GM12878 (cell line): ENCODE data around the gene SMARCAL1. TPM values are rescaled to one million over a fixed set of nuclear protein-coding genes. Genes with fewer than 3 reads are reported as not detected.

Experiments used
- ATAC-seq: fragments of 200-7000 bp; cut with Tn5 transposase; 3 replicates; pipeline ENCODE4 v1.9.1; 2020; ENCODE audit warnings: mild to moderate bottlenecking, moderate library complexity
- BruUV-seq: library from RNA; stranded (reverse); fragments of 400-500 nt; replicated peaks from 2 replicates; lab custom pipeline; 2021; lab: Mats Ljungman, UMichigan
- CTCF ChIA-PET: fragments of 300-600 bp; sonication (Branson Sonifier 250); formaldehyde crosslinking; extraction: SDS; loops from one replicate; lab custom pipeline; 2021; ENCODE audit warnings: inconsistent platforms; lab: Yijun Ruan, JAX
- POLR2A ChIA-PET: fragments of 350-600 bp; formaldehyde crosslinking; extraction: SDS; loops from one replicate; lab custom pipeline; 2021; ENCODE audit warnings: inconsistent platforms; lab: Charles Lee
- RAD21 ChIA-PET: fragments of 300-600 bp; sonication (Branson Sonifier 250); formaldehyde crosslinking; loops from one replicate; lab custom pipeline; 2023; ENCODE audit warnings: antibody characterized with exemption; ENCODE audit not compliant: unreplicated experiment; lab: Charles Lee
- SMC1A ChIA-PET: fragments of 300-600 bp; sonication (Branson Sonifier 250); formaldehyde crosslinking; loops from one replicate; lab custom pipeline; 2023; ENCODE audit not compliant: unreplicated experiment, uncharacterized antibody; lab: Charles Lee
- DNase-seq: peaks from one replicate; pipeline ENCODE4 v3.0.0-alpha.2; 2011; ENCODE audit warnings: low read depth, low spot score
- FAIRE-seq: peaks from 3 replicates; lab custom pipeline; 2011; peaks lifted over from hg19 to GRCh38; lab: Jason Lieb, UNC
- H2AFZ ChIP-seq: 2 replicates; pipeline ENCODE4 v1.6.0; 2011; ENCODE audit warnings: low read depth, low read length, control low read depth; ENCODE audit not compliant: control insufficient read depth
- H3K27ac ChIP-seq: 2 replicates; pipeline ENCODE4 v1.5.1; 2011; ENCODE audit warnings: control low read depth; ENCODE audit not compliant: control insufficient read depth, insufficient read depth
- H3K27me3 ChIP-seq, 2 experiments: replicated peaks in 1 of 2; 2 replicates each; pipeline versions ENCODE4 v1.6.0 to v1.6.1; 2011; ENCODE audit warnings: low read length in 1 of 2; ENCODE audit not compliant: control insufficient read depth in 2 of 2, insufficient read depth in 2 of 2
- H3K36me3 ChIP-seq, 2 experiments: 2 replicates each; pipeline ENCODE4 v1.5.1; 2011; ENCODE audit warnings: low read length in 1 of 2; ENCODE audit not compliant: control insufficient read depth in 2 of 2, insufficient read depth in 2 of 2
- H3K4me1 ChIP-seq: 2 replicates; pipeline ENCODE4 v1.6.1; 2011; ENCODE audit warnings: mild to moderate bottlenecking, low read length, moderate library complexity, mixed read lengths; ENCODE audit not compliant: control insufficient read depth, insufficient read depth
- H3K4me2 ChIP-seq: 2 replicates; pipeline ENCODE4 v1.6.0; 2011; ENCODE audit warnings: control low read depth; ENCODE audit not compliant: control insufficient read depth, insufficient read depth
- H3K4me3 ChIP-seq: fragments of 200-600 bp; sonication (generic); 2 replicates; pipeline ENCODE4 v1.5.1; 2016
- H3K79me2 ChIP-seq: 2 replicates; pipeline ENCODE4 v1.6.0; 2011; ENCODE audit warnings: low read length; ENCODE audit not compliant: control insufficient read depth, insufficient read depth
- H3K9ac ChIP-seq: 2 replicates; pipeline ENCODE4 v1.8.0; 2011; ENCODE audit warnings: low read length, control low read depth, mixed read lengths; ENCODE audit not compliant: control insufficient read depth, insufficient read depth
- H3K9me3 ChIP-seq: replicated peaks from 3 replicates; pipeline ENCODE4 v1.5.1; 2011; ENCODE audit warnings: mild to moderate bottlenecking, low read length; ENCODE audit not compliant: control insufficient read depth, insufficient read depth
- H4K20me1 ChIP-seq: 2 replicates; pipeline ENCODE4 v1.6.0; 2011; ENCODE audit not compliant: control insufficient read depth, insufficient read depth
- NFYB ChIP-seq: IDR thresholded peaks from 2 replicates; pipeline ENCODE4 v1.6.1; 2011; ENCODE audit warnings: low read depth, mild to moderate bottlenecking, low read length, improper control_type of control experiment, moderate library complexity; ENCODE audit not compliant: insufficient read depth
- SMAD1 ChIP-seq: fragments of 450-650 bp; IDR thresholded peaks from 2 replicates; pipeline ENCODE4 v1.6.1; 2018; ENCODE audit warnings: mild to moderate bottlenecking, low read depth; ENCODE audit not compliant: partially characterized antibody
- WGBS: methylation state at CpG from one replicate; pipeline ENCODE4 v1.1.6; 2016; ENCODE audit warnings: low lambda C conversion rate; ENCODE audit not compliant: insufficient replicate concordance, insufficient coverage; ENCODE audit errors: missing lambda C conversion rate; 5-methylcytosine and 5-hydroxymethylcytosine counted together
- in situ Hi-C: fragments of 300-500 bp; cut with MboI; formaldehyde crosslinking; loops from 9 replicates; pipeline ENCODE4 v1.14.3; 2018; ENCODE audit warnings: mixed read lengths
- intact Hi-C: fragments of 100-400 bp; cut with micrococcal nuclease; formaldehyde crosslinking; loops from one replicate; pipeline ENCODE4 v1.14.2; 2022; ENCODE audit not compliant: unreplicated experiment
- polyA plus RNA-seq, 11 experiments: library from polyadenylated mRNA; depleted of rRNA in 4 of 11; unstranded in 6 of 11; stranded (reverse) in 5 of 11; fragments of >200 nt; fragmentation: Nextera tagmentation in 4 of 11; fragmentation: Illumina TruSeq in 1 of 11; extraction: Ambion mirVana in 4 of 11; extraction: Trizol in 1 of 11; gene quantifications; 1 replicate in 1 of 11; 2 replicates in 10 of 11; pipeline versions ENCODE4 v1.2.1 to v1.2.3, GENCODE V29; 2011 to 2016; ENCODE audit warnings: inconsistent platforms in 2 of 11, missing spikeins in 2 of 11, low read depth in 1 of 11
- total RNA-seq, 4 experiments: library from RNA; depleted of rRNA in 3 of 4; stranded (reverse); fragments of >200 nt in 3 of 4; fragmentation: Illumina TruSeq in 1 of 4; extraction: Trizol in 1 of 4; gene quantifications; 2 replicates each; pipeline versions ENCODE4 v1.2.1 to v1.2.3, GENCODE V29; 2013 to 2021
- TF ChIP-seq, protein P1 (sequence below), 3 experiments: IDR thresholded peaks in 2 of 3; conservative IDR thresholded peaks in 1 of 3; 2 replicates each; pipeline ENCODE4 v1.5.1; 2011; ENCODE audit warnings: low read depth in 3 of 3, low read length in 3 of 3, mild to moderate bottlenecking in 3 of 3, control low read depth in 2 of 3, moderate library complexity in 2 of 3, inconsistent platforms in 1 of 3, mixed read lengths in 1 of 3; ENCODE audit not compliant: control insufficient read depth in 2 of 3, insufficient read depth in 1 of 3; ENCODE audit errors: extremely low read depth in 1 of 3

The SMARCAL1 gene
- total and polyA plus RNA-seq, 10 of the 15 experiments (the other 5 are each of a cell fraction or from before 2014, with no cell fraction given), result 10.8 to 32.9 (median 21.8) TPM

DNA sequence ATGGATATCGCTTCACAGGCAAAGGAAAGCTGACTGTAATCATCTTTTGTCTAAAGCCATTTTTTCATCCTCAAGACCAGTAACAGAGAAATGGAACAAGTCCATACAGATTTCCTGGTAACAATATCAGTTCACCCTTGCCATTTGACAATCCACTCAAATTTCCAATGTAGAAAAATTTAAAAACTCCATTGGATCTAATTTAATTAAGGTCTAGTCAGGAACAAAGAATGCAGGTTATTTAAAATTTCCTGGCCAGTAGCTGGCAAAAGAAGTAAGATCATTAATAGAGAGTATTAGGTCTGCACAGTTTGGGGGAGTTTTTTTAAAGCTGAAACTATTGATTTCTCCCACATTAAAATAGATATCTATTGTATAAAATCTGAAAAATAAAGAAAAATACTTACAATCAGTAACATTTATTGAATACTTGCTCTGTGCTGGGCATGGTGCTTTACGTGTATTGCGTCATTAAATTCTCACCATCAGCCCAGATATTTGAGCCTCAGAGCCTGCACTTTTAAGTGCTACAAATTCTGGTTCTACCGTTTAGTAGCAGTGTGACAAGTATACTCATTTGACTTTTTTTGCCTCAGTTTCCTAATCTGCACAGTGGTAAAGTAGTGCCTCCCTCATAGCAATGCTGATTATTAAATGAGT lies 41.8 kb downstream of the SMARCAL1 start:
- Histone ChIP-seq H2AFZ (no peak overlapping the region), H3K36me3 (peaks cover 5 to 31% of the 10 kb centered on the region in 2 experiments), H3K79me2 (no peaks in the 10 kb centered on the region), H3K4me1 (no peaks in the 10 kb centered on the region), H4K20me1 (no peaks in the 10 kb centered on the region), H3K27me3 (no peaks in the 10 kb centered on the region), H3K4me3 (no peak overlapping the region), H3K4me2 (no peak overlapping the region), H3K9me3 (no peaks in the 10 kb centered on the region), H3K27ac (no peak overlapping the region), H3K9ac (no peak overlapping the region)
- POLR2A ChIA-PET, result no interaction called here
- TF ChIP-seq NFYB (no peak), SMAD1 (no peak)
- TF ChIP-seq, protein P1, sequence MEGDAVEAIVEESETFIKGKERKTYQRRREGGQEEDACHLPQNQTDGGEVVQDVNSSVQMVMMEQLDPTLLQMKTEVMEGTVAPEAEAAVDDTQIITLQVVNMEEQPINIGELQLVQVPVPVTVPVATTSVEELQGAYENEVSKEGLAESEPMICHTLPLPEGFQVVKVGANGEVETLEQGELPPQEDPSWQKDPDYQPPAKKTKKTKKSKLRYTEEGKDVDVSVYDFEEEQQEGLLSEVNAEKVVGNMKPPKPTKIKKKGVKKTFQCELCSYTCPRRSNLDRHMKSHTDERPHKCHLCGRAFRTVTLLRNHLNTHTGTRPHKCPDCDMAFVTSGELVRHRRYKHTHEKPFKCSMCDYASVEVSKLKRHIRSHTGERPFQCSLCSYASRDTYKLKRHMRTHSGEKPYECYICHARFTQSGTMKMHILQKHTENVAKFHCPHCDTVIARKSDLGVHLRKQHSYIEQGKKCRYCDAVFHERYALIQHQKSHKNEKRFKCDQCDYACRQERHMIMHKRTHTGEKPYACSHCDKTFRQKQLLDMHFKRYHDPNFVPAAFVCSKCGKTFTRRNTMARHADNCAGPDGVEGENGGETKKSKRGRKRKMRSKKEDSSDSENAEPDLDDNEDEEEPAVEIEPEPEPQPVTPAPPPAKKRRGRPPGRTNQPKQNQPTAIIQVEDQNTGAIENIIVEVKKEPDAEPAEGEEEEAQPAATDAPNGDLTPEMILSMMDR (IDR thresholded peaks at IDR 0.05 in 2 of 3, conservative IDR thresholded peaks at IDR 0.05 in 1 of 3; ENCODE audit: control insufficient read depth in 2 of 3, extremely low read depth in 1 of 3, insufficient read depth in 1 of 3, low read depth in 3 of 3, low read length in 3 of 3), result no peak
- CTCF ChIA-PET, result interaction anchor here (1.0 to 1.2 kb wide), 2 partner anchors 29 to 65 kb away, joined by 3 read pairs; no protein-coding TSS in a partner anchor
- SMC1A ChIA-PET, result interaction anchor here (1.1 kb wide), 1 partner anchor 11 kb away, joined by 5 read pairs; no protein-coding TSS in a partner anchor
- RAD21 ChIA-PET, result no interaction called here
- DNase-seq (no peak), FAIRE-seq (no peak), ATAC-seq (no peak)
- in situ Hi-C loops, result no loop called here
- WGBS, result 98% methylated on average over 4 of the region's 4 CpGs
- BruUV-seq, result no TSS peak
- intact Hi-C loops, result no loop called here
